ENCODE data around the gene POC1A.

GRCh38 chr3:52084954-52085680, 69.1 kb downstream of the POC1A start:
- no peak for TF ChIP-seq FOXM1 (IDR thresholded peaks at IDR 0.05; ENCODE audit: borderline replicate concordance)
- TF ChIP-seq HDGF (IDR thresholded peaks at IDR 0.05; ENCODE audit: borderline replicate concordance) = no peak
- no peak for TF ChIP-seq PKNOX1 (IDR thresholded peaks at IDR 0.05)
- no peak for TF ChIP-seq BHLHE40 (IDR thresholded peaks at IDR 0.05; ENCODE audit: borderline replicate concordance)
- TF ChIP-seq ELF4 (IDR thresholded peaks at IDR 0.05) = no peak
- no peak for TF ChIP-seq FOXA1 (IDR thresholded peaks at IDR 0.05)
- TF ChIP-seq SP1 (IDR thresholded peaks at IDR 0.05) = no peak

Data from HEK293T (cell line).